Measurements from ENCODE around the gene EFNB1. TPM values are rescaled to one million over a fixed set of nuclear protein-coding genes. Genes with fewer than 3 reads are reported as not detected.

Gene EFNB1
- total RNA-seq, 1 donor from 2014 or later: 23.3 TPM

GRCh38 chrX:68832516-68833447, 4.0 kb downstream of the EFNB1 start:
- peaks cover 3% of the 10 kb centered on the region for H3K4me1 Mint-ChIP-seq (ENCODE audit: low read depth, unreplicated experiment)
- H3K36me3 Mint-ChIP-seq (ENCODE audit: low read depth, unreplicated experiment): peaks cover 2% of the 10 kb centered on the region
- no peak overlapping the region for H3K27ac Mint-ChIP-seq (ENCODE audit: unreplicated experiment)
- peaks cover 71% of the 10 kb centered on the region for H3K79me2 ChIP-seq (ENCODE audit: insufficient read depth, low read length)
- peaks cover 20% of the 10 kb centered on the region for H3K4me1 ChIP-seq (ENCODE audit: insufficient read depth, low read length)
- no peaks in the 10 kb centered on the region for H3K27me3 ChIP-seq (ENCODE audit: insufficient read depth, low read length)
- peak overlapping the region; percentile 80 for H3K9ac ChIP-seq (ENCODE audit: low read length)
- no peak for DNase-seq (ENCODE audit: low read depth)
- no peaks in the 10 kb centered on the region for H3K9me3 ChIP-seq (ENCODE audit: insufficient read depth, low read depth, low read length)
- no peak for FAIRE-seq
- no peak overlapping the region for H3K27ac ChIP-seq (ENCODE audit: low read depth, low read length)
- H3K4me3 Mint-ChIP-seq (ENCODE audit: unreplicated experiment): peak overlapping the region; percentile 89
- no peaks in the 10 kb centered on the region for H3K27me3 Mint-ChIP-seq (ENCODE audit: low read depth, unreplicated experiment)
- H2AFZ ChIP-seq (ENCODE audit: low read depth, low read length): no peak overlapping the region
- no peak for TF ChIP-seq CTCF (IDR thresholded peaks at IDR 0.05; ENCODE audit: insufficient read depth, low read depth, low read length)
- H3K4me2 ChIP-seq (ENCODE audit: low read length): peak overlapping the region; percentile 90
- no peak overlapping the region for H3K4me3 ChIP-seq (ENCODE audit: insufficient read depth, low read depth, low read length)
- H3K36me3 ChIP-seq (ENCODE audit: insufficient read depth, low read length): no peaks in the 10 kb centered on the region
- peaks cover 60% of the 10 kb centered on the region for H4K20me1 ChIP-seq (ENCODE audit: insufficient read depth, low read length)
- no peaks in the 10 kb centered on the region for H3K9me3 Mint-ChIP-seq (ENCODE audit: unreplicated experiment)

GRCh38 chrX:68833448-68833805, 4.6 kb downstream of the EFNB1 start:
- TF ChIP-seq EZH2 (IDR thresholded peaks at IDR 0.05; ENCODE audit: insufficient read depth, low read length) (no peak), CTCF (IDR thresholded peaks at IDR 0.05; ENCODE audit: insufficient read depth, low read depth, low read length) (no peak)
- no peaks in the 10 kb centered on the region for H3K9me3 ChIP-seq (ENCODE audit: insufficient read depth, low read depth, low read length)
- no peak for FAIRE-seq
- no peaks in the 10 kb centered on the region for H3K27me3 ChIP-seq (ENCODE audit: insufficient read depth, low read length)
- H3K27ac Mint-ChIP-seq (ENCODE audit: unreplicated experiment): no peak overlapping the region
- H3K27ac ChIP-seq (ENCODE audit: low read depth, low read length): no peak overlapping the region
- peaks cover 3% of the 10 kb centered on the region for H3K4me1 Mint-ChIP-seq (ENCODE audit: low read depth, unreplicated experiment)
- DNase-seq (ENCODE audit: low read depth): no peak
- peaks cover 2% of the 10 kb centered on the region for H3K36me3 Mint-ChIP-seq (ENCODE audit: low read depth, unreplicated experiment)
- H3K27me3 Mint-ChIP-seq (ENCODE audit: low read depth, unreplicated experiment): no peaks in the 10 kb centered on the region
- no peaks in the 10 kb centered on the region for H3K9me3 Mint-ChIP-seq (ENCODE audit: unreplicated experiment)
- H3K4me1 ChIP-seq (ENCODE audit: insufficient read depth, low read length): peaks cover 17% of the 10 kb centered on the region
- no peak overlapping the region for H2AFZ ChIP-seq (ENCODE audit: low read depth, low read length)
- no peak overlapping the region for H3K9ac ChIP-seq (ENCODE audit: low read length)
- no peaks in the 10 kb centered on the region for H3K36me3 ChIP-seq (ENCODE audit: insufficient read depth, low read length)
- H3K4me3 ChIP-seq (ENCODE audit: insufficient read depth, low read depth, low read length): no peak overlapping the region
- peaks cover 60% of the 10 kb centered on the region for H4K20me1 ChIP-seq (ENCODE audit: insufficient read depth, low read length)
- peak overlapping the region; percentile 33 for H3K4me2 ChIP-seq (ENCODE audit: low read length)
- H3K79me2 ChIP-seq (ENCODE audit: insufficient read depth, low read length): peaks cover 72% of the 10 kb centered on the region
- no peak overlapping the region for H3K4me3 Mint-ChIP-seq (ENCODE audit: unreplicated experiment)

DNA sequence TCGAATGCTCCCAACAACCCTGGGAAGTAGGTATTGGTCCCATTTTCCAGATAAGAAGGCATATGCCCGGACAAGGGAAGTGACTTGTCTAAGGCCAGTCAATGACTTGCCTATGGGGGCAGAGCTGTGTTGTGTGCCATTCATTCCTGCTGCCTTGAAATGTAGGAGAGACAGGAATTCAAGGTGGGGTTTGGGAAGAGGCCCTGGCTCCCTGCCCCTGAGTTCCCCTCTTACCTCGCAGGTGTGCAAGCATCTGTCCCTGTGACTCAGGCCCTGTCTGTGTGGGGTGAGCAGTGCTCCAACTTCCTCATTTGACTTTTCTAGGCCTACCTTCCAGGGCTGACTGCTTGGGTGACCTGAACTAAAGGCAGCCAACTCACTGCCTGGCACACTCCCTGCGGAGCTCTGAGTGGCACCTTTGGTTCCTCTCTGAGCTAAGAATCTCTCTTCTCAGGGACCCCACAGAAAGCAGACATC, 5.1 kb downstream of the EFNB1 start:
- H3K4me1 ChIP-seq (ENCODE audit: insufficient read depth, low read length): peaks cover 16% of the 10 kb centered on the region
- H2AFZ ChIP-seq (ENCODE audit: low read depth, low read length): no peak overlapping the region
- peaks cover 2% of the 10 kb centered on the region for H3K36me3 Mint-ChIP-seq (ENCODE audit: low read depth, unreplicated experiment)
- no peak for DNase-seq (ENCODE audit: low read depth)
- no peak overlapping the region for H3K27ac ChIP-seq (ENCODE audit: low read depth, low read length)
- no peak for TF ChIP-seq CTCF (IDR thresholded peaks at IDR 0.05; ENCODE audit: insufficient read depth, low read depth, low read length)
- peaks cover 72% of the 10 kb centered on the region for H3K79me2 ChIP-seq (ENCODE audit: insufficient read depth, low read length)
- H3K4me3 Mint-ChIP-seq (ENCODE audit: unreplicated experiment): no peak overlapping the region
- no peak overlapping the region for H3K4me2 ChIP-seq (ENCODE audit: low read length)
- peaks cover 3% of the 10 kb centered on the region for H3K4me1 Mint-ChIP-seq (ENCODE audit: low read depth, unreplicated experiment)
- FAIRE-seq: no peak
- no peaks in the 10 kb centered on the region for H3K27me3 ChIP-seq (ENCODE audit: insufficient read depth, low read length)
- H3K27ac Mint-ChIP-seq (ENCODE audit: unreplicated experiment): no peak overlapping the region
- H3K27me3 Mint-ChIP-seq (ENCODE audit: low read depth, unreplicated experiment): no peaks in the 10 kb centered on the region
- no peak overlapping the region for H3K4me3 ChIP-seq (ENCODE audit: insufficient read depth, low read depth, low read length)
- peaks cover 61% of the 10 kb centered on the region for H4K20me1 ChIP-seq (ENCODE audit: insufficient read depth, low read length)
- no peak overlapping the region for H3K9ac ChIP-seq (ENCODE audit: low read length)
- no peaks in the 10 kb centered on the region for H3K9me3 Mint-ChIP-seq (ENCODE audit: unreplicated experiment)
- H3K9me3 ChIP-seq (ENCODE audit: insufficient read depth, low read depth, low read length): no peaks in the 10 kb centered on the region
- no peaks in the 10 kb centered on the region for H3K36me3 ChIP-seq (ENCODE audit: insufficient read depth, low read length)

Data from astrocyte (in vitro differentiated cells and primary cell).